Activated T-cell treated with anti-CD3 and anti-CD28 coated beads for 48 hours (primary cell): ENCODE results near the gene PIAS1.
A peak's percentile ranks its signal among the peaks of the same experiment; 100 is the strongest.
"Not testable (repeated sequence)": the region's sequence is repeated elsewhere in the genome, so short reads cannot be mapped to it uniquely, and the experiment has no call there.

Experiments used
- DNase-seq: peaks from one replicate; pipeline ENCODE4 v3.0.0-alpha.2; 2020; ENCODE audit warnings: low read depth

The PIAS1 gene

GRCh38 chr15:68034719-68035293 lies 19.3 kb upstream of the PIAS1 start:
- no peak for DNase-seq

GRCh38 chr15:68038246-68038645 lies 15.9 kb upstream of the PIAS1 start:
- no peak for DNase-seq

- no peak for DNase-seq
Measured at GRCh38 chr15:68040144-68040543, 14.0 kb upstream of the PIAS1 start.

- no peak for DNase-seq
Measured at GRCh38 chr15:68042156-68042854, 11.8 kb upstream of the PIAS1 start.

GRCh38 chr15:68042855-68043222 lies 11.3 kb upstream of the PIAS1 start:
- no peak for DNase-seq

GRCh38 chr15:68045289-68046265 lies 8.5 kb upstream of the PIAS1 start:
- no peak for DNase-seq

GRCh38 chr15:68047826-68048225 lies 6.3 kb upstream of the PIAS1 start:
- no peak for DNase-seq

- no peak for DNase-seq
Measured at GRCh38 chr15:68051109-68051508, 3.0 kb upstream of the PIAS1 start.

GRCh38 chr15:68051907-68052306 lies 2.2 kb upstream of the PIAS1 start:
- no peak for DNase-seq

GRCh38 chr15:68052431-68052830 lies 1.7 kb upstream of the PIAS1 start:
- DNase-seq: no peak

GRCh38 chr15:68053001-68053400 lies 1.1 kb upstream of the PIAS1 start:
- no peak for DNase-seq

- peak; percentile 35 for DNase-seq
Measured at GRCh38 chr15:68054628-68055223, 611 bp downstream of the PIAS1 start.

- DNase-seq: peak; percentile 64
Measured at GRCh38 chr15:68055224-68055705, 1.1 kb downstream of the PIAS1 start.

- no peak for DNase-seq
Measured at GRCh38 chr15:68056097-68056865, 2.2 kb downstream of the PIAS1 start.

GRCh38 chr15:68057034-68057433 lies 2.9 kb downstream of the PIAS1 start:
- DNase-seq: no peak

GRCh38 chr15:68057758-68058157 lies 3.6 kb downstream of the PIAS1 start:
- no peak for DNase-seq

- DNase-seq: not testable (repeated sequence)
Measured at GRCh38 chr15:68058970-68059369, 4.9 kb downstream of the PIAS1 start.

- DNase-seq: no peak
Measured at GRCh38 chr15:68059630-68060029, 5.5 kb downstream of the PIAS1 start.

GRCh38 chr15:68061171-68061570 lies 7.1 kb downstream of the PIAS1 start:
- DNase-seq: no peak

GRCh38 chr15:68061602-68062001 lies 7.5 kb downstream of the PIAS1 start:
- no peak for DNase-seq

GRCh38 chr15:68062214-68062613 lies 8.1 kb downstream of the PIAS1 start:
- DNase-seq: no peak
